ENCODE data around the gene KCNJ12. TPM values are rescaled to one million over a fixed set of nuclear protein-coding genes. Genes with fewer than 3 reads are reported as not detected.
"Not testable (repeated sequence)": the region's sequence is repeated elsewhere in the genome, so short reads cannot be mapped to it uniquely, and the experiment has no call there.

Gene KCNJ12
- total and polyA plus RNA-seq, 5 donors = 9.8 to 13.3 (median 10.0) TPM

DNA sequence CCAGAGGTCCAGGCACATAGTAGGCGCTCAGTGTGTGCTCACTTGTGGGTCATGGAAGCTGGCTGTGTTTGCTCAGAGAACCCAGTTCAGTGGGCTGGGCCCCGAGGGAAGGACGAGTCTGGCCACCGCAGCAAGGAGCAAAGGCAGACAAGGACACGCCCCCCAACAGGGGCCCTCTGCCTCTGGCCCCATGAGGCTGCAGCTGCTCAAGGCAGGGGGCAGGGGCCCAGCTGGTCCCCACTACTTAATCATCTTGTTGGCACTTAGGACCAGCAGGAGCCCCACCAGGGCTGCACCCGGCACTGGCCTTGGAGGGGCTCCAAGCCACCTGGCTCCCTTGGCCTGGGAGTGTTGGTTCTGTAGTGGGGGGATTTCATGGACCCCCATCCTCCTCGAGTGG, 16.1 kb downstream of the KCNJ12 start:
- Histone ChIP-seq H3K27ac (ENCODE audit: low read length) (no peak overlapping the region), H3K9me3 (ENCODE audit: control insufficient read depth, low read length) (no peaks in the 10 kb centered on the region), H3K27me3 (ENCODE audit: control insufficient read depth, insufficient read depth) (no peaks in the 10 kb centered on the region), H3K4me1 (ENCODE audit: control insufficient read depth, insufficient read depth, low read length) (peaks cover 9% of the 10 kb centered on the region), H3K4me3 (ENCODE audit: low read length) (no peak overlapping the region)
- 74% methylated on average over 7 of the region's 7 CpGs for WGBS
- peak in 1 of 3 donors; percentile 27 for DNase-seq
- ATAC-seq = no peak
- intact Hi-C loops (cut with DNase I) = loop anchor here in 1 of 4 donors (10.0 kb wide), 1 partner anchor 53 kb away; no protein-coding TSS in a partner anchor

DNA sequence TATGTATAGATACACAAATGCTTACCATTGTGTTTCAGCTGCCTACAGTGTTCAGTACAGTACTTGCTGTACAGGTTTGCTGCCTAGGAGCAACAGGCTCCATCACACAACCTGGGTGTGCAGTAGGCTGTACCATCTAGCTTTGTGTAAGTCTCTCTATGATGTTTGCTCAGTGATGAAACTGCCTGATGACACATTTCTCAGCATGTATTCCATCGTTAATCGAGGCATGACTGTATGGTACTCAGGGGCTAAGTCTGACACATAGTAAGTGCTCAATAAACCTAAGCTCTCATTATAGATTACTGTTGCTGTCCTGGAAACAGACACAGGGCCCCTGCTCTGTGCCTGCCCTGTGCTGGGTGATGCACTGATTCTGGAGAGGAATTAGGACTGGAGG, 18.1 kb downstream of the KCNJ12 start:
- no peaks in the 10 kb centered on the region for H3K4me1 ChIP-seq (ENCODE audit: control insufficient read depth, insufficient read depth, low read length)

GRCh38 chr17:21395764-21396163, 19.6 kb downstream of the KCNJ12 start:
- ATAC-seq = no peak
- intact Hi-C loops (cut with DNase I) = loop anchor here in 1 of 4 donors (10.0 kb wide), 1 partner anchor 49 kb away; no protein-coding TSS in a partner anchor
- H3K27ac ChIP-seq (ENCODE audit: low read length) = no peak overlapping the region

More for the DNA sequence above, 18.1 kb downstream of the KCNJ12 start:
- no peak for DNase-seq
- Histone ChIP-seq H3K27me3 (ENCODE audit: control insufficient read depth, insufficient read depth) (no peaks in the 10 kb centered on the region), H3K4me3 (ENCODE audit: low read length) (no peak overlapping the region), H3K27ac (ENCODE audit: low read length) (no peak overlapping the region), H3K9me3 (ENCODE audit: control insufficient read depth, low read length) (no peaks in the 10 kb centered on the region)
- intact Hi-C loops (cut with DNase I) = loop anchor here in 1 of 4 donors (10.0 kb wide), 1 partner anchor 51 kb away; no protein-coding TSS in a partner anchor
- WGBS = 82% methylated on average over 2 of the region's 2 CpGs
- no peak for ATAC-seq

GRCh38 chr17:21396237-21396636, 20.1 kb downstream of the KCNJ12 start:
- H3K9me3 ChIP-seq (ENCODE audit: control insufficient read depth, low read length) = no peaks in the 10 kb centered on the region
- WGBS = 87% methylated on average over 14 of the region's 14 CpGs
- H3K27me3 ChIP-seq (ENCODE audit: control insufficient read depth, insufficient read depth) = no peaks in the 10 kb centered on the region
- peak in 1 of 3 donors; percentile 45 for DNase-seq
- H3K27ac ChIP-seq (ENCODE audit: low read length) = no peak overlapping the region
- peaks cover 3% of the 10 kb centered on the region for H3K4me1 ChIP-seq (ENCODE audit: control insufficient read depth, insufficient read depth, low read length)
- ATAC-seq = no peak
- H3K4me3 ChIP-seq (ENCODE audit: low read length) = no peak overlapping the region
- intact Hi-C loops (cut with DNase I) = loop anchor here in 1 of 4 donors (10.0 kb wide), 1 partner anchor 49 kb away; no protein-coding TSS in a partner anchor

More at GRCh38 chr17:21395764-21396163, 19.6 kb downstream of the KCNJ12 start:
- 85% methylated on average over 5 of the region's 5 CpGs for WGBS
- H3K4me1 ChIP-seq (ENCODE audit: control insufficient read depth, insufficient read depth, low read length) = peaks cover 3% of the 10 kb centered on the region
- H3K9me3 ChIP-seq (ENCODE audit: control insufficient read depth, low read length) = no peaks in the 10 kb centered on the region
- H3K4me3 ChIP-seq (ENCODE audit: low read length) = no peak overlapping the region
- no peak for DNase-seq
- no peaks in the 10 kb centered on the region for H3K27me3 ChIP-seq (ENCODE audit: control insufficient read depth, insufficient read depth)

DNA sequence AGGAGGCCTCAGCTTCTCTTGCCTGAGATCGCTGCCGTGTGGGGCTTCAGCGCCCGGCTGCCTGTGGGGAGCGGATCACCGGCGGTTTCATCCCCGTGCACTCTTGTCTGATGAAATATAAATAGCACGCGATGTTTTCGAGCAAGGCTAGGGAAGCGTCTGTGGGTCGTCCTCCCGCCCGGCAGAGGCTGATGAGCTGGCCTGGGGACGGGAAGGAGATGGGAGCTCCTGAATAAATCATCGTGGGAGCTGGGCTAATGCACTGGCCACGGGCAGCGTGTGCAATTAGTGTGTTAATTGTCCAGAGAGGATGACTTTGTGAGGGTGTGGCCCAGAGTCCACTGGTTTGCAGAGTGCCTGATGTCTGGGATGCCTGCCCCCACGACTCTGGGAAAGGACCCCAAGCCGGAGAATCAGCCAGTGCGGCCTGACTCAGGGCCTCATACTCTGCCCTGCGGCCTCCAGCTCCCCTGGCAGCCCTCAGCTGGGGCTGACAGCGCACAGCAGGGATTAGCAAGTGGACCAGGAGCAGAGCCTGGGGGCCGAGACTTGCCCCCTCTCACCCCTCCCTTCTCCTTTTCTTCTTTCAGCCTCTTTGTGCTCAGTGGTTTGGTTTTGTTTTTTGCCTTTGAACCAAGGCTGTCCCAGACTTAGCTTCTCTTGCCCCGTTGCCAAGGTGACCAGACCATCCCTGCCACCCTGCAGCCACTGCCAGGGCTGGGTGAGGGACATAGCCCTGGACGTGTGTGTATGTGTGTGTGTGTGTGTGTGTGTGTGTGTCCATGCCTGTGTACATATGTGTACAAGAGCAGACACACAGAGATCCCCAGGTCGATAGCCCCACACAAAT, 21.4 kb downstream of the KCNJ12 start:
- Histone ChIP-seq H3K4me3 (ENCODE audit: low read length) (no peak overlapping the region), H3K9me3 (ENCODE audit: control insufficient read depth, low read length) (no peaks in the 10 kb centered on the region), H3K27ac (ENCODE audit: low read length) (peak overlapping the region; percentile 21), H3K27me3 (ENCODE audit: control insufficient read depth, insufficient read depth) (no peaks in the 10 kb centered on the region), H3K4me1 (ENCODE audit: control insufficient read depth, insufficient read depth, low read length) (peaks cover 3% of the 10 kb centered on the region)
- DNase-seq = peak in 1 of 3 donors; percentile 52
- 49% methylated on average over 28 of the region's 28 CpGs for WGBS
- intact Hi-C loops (cut with DNase I) = loop anchor here in 1 of 4 donors (10.0 kb wide), 1 partner anchor 47 kb away; no protein-coding TSS in a partner anchor
- ATAC-seq = no peak

DNA sequence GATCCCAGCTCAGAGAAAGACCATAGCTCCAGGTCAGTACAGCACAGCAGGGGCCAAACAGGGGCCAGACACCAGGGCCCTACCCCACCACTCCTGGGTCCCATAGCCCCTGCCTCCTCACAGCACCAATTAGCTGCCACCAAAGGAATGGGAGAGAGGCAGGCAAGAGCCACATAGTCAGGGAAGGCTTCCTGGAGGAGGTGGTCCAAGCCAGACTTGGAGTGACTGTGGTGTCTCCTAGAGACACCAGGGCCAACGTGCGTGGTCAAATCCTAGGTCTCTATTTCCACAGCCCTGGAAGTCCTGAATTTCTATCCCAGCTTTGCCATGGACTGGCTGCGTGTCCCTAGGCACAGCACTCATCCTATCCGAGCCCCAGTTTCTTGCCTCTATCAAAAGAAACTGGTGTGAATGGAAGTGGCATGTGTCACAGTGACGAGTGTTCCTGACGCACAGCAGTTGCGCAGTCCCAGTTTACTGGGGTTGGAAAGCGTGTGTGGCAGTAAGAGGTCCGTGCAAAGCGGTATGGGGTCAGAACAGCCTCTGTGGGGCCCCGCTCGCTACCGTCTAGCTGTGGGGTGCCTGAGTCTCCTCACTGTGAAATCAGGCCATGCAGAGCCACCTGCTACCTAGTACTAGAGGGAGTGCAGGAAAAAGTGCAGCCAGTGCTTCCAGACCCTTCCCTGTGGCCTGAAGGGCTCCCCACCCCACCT, 23.5 kb downstream of the KCNJ12 start:
- no peak overlapping the region for H3K4me3 ChIP-seq (ENCODE audit: low read length)
- no peaks in the 10 kb centered on the region for H3K9me3 ChIP-seq (ENCODE audit: control insufficient read depth, low read length)
- 65% methylated on average over 13 of the region's 13 CpGs for WGBS
- ATAC-seq (peak in 1 of 2 donors; percentile 49), DNase-seq (peak in 2 of 3 donors; percentile 40 to 53)
- intact Hi-C loops (cut with DNase I) = loop anchor here in 1 of 4 donors (10.0 kb wide), 1 partner anchor 45 kb away; no protein-coding TSS in a partner anchor
- peaks cover 3% of the 10 kb centered on the region for H3K4me1 ChIP-seq (ENCODE audit: control insufficient read depth, insufficient read depth, low read length)
- no peaks in the 10 kb centered on the region for H3K27me3 ChIP-seq (ENCODE audit: control insufficient read depth, insufficient read depth)
- peak overlapping the region; percentile 62 for H3K27ac ChIP-seq (ENCODE audit: low read length)

DNA sequence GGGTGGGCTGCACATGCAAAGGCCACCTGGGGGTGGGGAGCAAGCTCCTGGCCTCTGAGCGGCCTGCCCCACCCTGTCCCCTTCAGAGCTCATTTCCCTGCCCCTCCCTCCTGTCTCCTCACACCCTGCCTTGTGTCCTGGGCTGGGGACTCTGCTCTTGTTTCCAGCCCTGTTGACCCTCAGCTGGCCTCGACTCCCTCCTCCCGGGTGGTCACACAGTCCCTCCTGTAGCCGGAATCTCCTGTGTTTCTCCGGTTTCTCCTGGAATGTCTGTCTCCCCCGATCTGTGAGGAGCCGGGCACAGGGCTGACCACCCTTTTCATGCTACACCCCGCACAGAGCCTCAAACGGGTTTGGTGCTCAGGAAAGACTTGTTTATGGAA, 24.0 kb downstream of the KCNJ12 start:
- H3K4me3 ChIP-seq (ENCODE audit: low read length); H3K27ac ChIP-seq (ENCODE audit: low read length); intact Hi-C loops (cut with DNase I); H3K27me3 ChIP-seq (ENCODE audit: control insufficient read depth, insufficient read depth); H3K4me1 ChIP-seq (ENCODE audit: control insufficient read depth, insufficient read depth, low read length); H3K9me3 ChIP-seq (ENCODE audit: control insufficient read depth, low read length): not testable (repeated sequence)
- peak in 1 of 2 donors; percentile 3 for ATAC-seq
- DNase-seq = peak in 2 of 3 donors; percentile 39 to 46
- 63% methylated on average over 9 of the region's 9 CpGs for WGBS

- ATAC-seq (no peak), DNase-seq (peak in 2 of 3 donors; percentile 42 to 46)
- Histone ChIP-seq H3K4me1 (ENCODE audit: control insufficient read depth, insufficient read depth, low read length) (peaks cover 3% of the 10 kb centered on the region), H3K27me3 (ENCODE audit: control insufficient read depth, insufficient read depth) (no peaks in the 10 kb centered on the region), H3K27ac (ENCODE audit: low read length) (no peak overlapping the region), H3K9me3 (ENCODE audit: control insufficient read depth, low read length) (no peaks in the 10 kb centered on the region), H3K4me3 (ENCODE audit: low read length) (no peak overlapping the region)
- intact Hi-C loops (cut with DNase I) = no loop called here
- WGBS = 75% methylated on average over 15 of the region's 15 CpGs
Measured at GRCh38 chr17:21400816-21401593, 24.8 kb downstream of the KCNJ12 start.

GRCh38 chr17:21402166-21402571, 26.0 kb downstream of the KCNJ12 start:
- peak overlapping the region; percentile 49 for H3K27ac ChIP-seq (ENCODE audit: low read length)
- H3K27me3 ChIP-seq (ENCODE audit: control insufficient read depth, insufficient read depth); H3K9me3 ChIP-seq (ENCODE audit: control insufficient read depth, low read length); H3K4me1 ChIP-seq (ENCODE audit: control insufficient read depth, insufficient read depth, low read length); H3K4me3 ChIP-seq (ENCODE audit: low read length); intact Hi-C loops (cut with DNase I): not testable (repeated sequence)
- peak; percentile 90 to 94 (median 91) for DNase-seq
- ATAC-seq = peak; percentile 75 to 78
- 49% methylated on average over 8 of the region's 8 CpGs for WGBS

- peak in 1 of 3 donors; percentile 17 for DNase-seq
- H3K27me3 ChIP-seq (ENCODE audit: control insufficient read depth, insufficient read depth); H3K4me1 ChIP-seq (ENCODE audit: control insufficient read depth, insufficient read depth, low read length); intact Hi-C loops (cut with DNase I); H3K27ac ChIP-seq (ENCODE audit: low read length); ATAC-seq; H3K4me3 ChIP-seq (ENCODE audit: low read length); H3K9me3 ChIP-seq (ENCODE audit: control insufficient read depth, low read length): not testable (repeated sequence)
- 92% methylated on average over 3 of the region's 3 CpGs for WGBS
Measured at GRCh38 chr17:21402926-21403325, 26.8 kb downstream of the KCNJ12 start.
